ENCODE data around the gene ISG20.
"Not testable (repeated sequence)": the region's sequence is repeated elsewhere in the genome, so short reads cannot be mapped to it uniquely, and the experiment has no call there.

The ISG20 gene

GRCh38 chr15:88637436-88637835, 1.4 kb upstream of the ISG20 start:
- no peak for DNase-seq

- DNase-seq, result no peak
Observed at GRCh38 chr15:88637841-88638625, 783 bp upstream of the ISG20 start.

GRCh38 chr15:88641959-88642452, 3.2 kb downstream of the ISG20 start:
- no peak for DNase-seq

- DNase-seq, result not testable (repeated sequence)
Observed at GRCh38 chr15:88642514-88642913, 3.7 kb downstream of the ISG20 start.

- no peak for DNase-seq
Observed at GRCh38 chr15:88644741-88645140, 5.9 kb downstream of the ISG20 start.

- no peak for DNase-seq
Observed at GRCh38 chr15:88645171-88646087, 6.6 kb downstream of the ISG20 start.

- no peak for DNase-seq
Observed at GRCh38 chr15:88646088-88646405, 7.2 kb downstream of the ISG20 start.

GRCh38 chr15:88646951-88647350, 8.1 kb downstream of the ISG20 start:
- DNase-seq, result no peak

GRCh38 chr15:88647351-88648105, 8.7 kb downstream of the ISG20 start:
- no peak for DNase-seq

GRCh38 chr15:88648357-88649214, 9.8 kb downstream of the ISG20 start:
- no peak for DNase-seq

GRCh38 chr15:88649286-88649733, 10.5 kb downstream of the ISG20 start:
- no peak for DNase-seq

GRCh38 chr15:88649753-88650551, 11.1 kb downstream of the ISG20 start:
- no peak for DNase-seq

- DNase-seq, result no peak
Observed at GRCh38 chr15:88650556-88650955, 11.7 kb downstream of the ISG20 start.

- DNase-seq, result no peak
Observed at GRCh38 chr15:88651136-88651732, 12.4 kb downstream of the ISG20 start.

GRCh38 chr15:88651971-88652370, 13.2 kb downstream of the ISG20 start:
- no peak for DNase-seq

GRCh38 chr15:88652456-88653199, 13.8 kb downstream of the ISG20 start:
- no peak for DNase-seq

- DNase-seq, result no peak
Observed at GRCh38 chr15:88653200-88654064, 14.6 kb downstream of the ISG20 start.

GRCh38 chr15:88654430-88655102, 15.8 kb downstream of the ISG20 start:
- DNase-seq, result no peak

All from NCI-H1436 (cell line).